Mucosa of stomach (tissue), 1 donor: ENCODE data around the gene SLC52A3.
"Not testable (repeated sequence)": the region's sequence is repeated elsewhere in the genome, so short reads cannot be mapped to it uniquely, and the experiment has no call there.

Source experiments
- H3K27me3 ChIP-seq: one replicate; pipeline ENCODE4 v1.7.0; 2013; ENCODE audit warnings: mild to moderate bottlenecking, low read length; ENCODE audit not compliant: control insufficient read depth, insufficient read depth
- H3K36me3 ChIP-seq: one replicate; pipeline ENCODE4 v1.7.0; 2013; ENCODE audit warnings: low read length; ENCODE audit not compliant: control insufficient read depth, insufficient read depth
- H3K4me1 ChIP-seq: one replicate; pipeline ENCODE4 v1.7.0; 2013; ENCODE audit warnings: mild to moderate bottlenecking, low read length; ENCODE audit not compliant: control insufficient read depth, insufficient read depth
- H3K4me3 ChIP-seq: one replicate; pipeline ENCODE4 v1.7.0; 2013; ENCODE audit warnings: low read length
- H3K9ac ChIP-seq: one replicate; pipeline ENCODE4 v1.7.0; 2013; ENCODE audit warnings: mild to moderate bottlenecking, low read length, moderate library complexity
- H3K9me3 ChIP-seq: one replicate; pipeline ENCODE4 v1.7.0; 2013; ENCODE audit warnings: mild to moderate bottlenecking, low read length, moderate library complexity; ENCODE audit not compliant: control insufficient read depth
- donor health status: Pancreatic carcinoma.

The SLC52A3 gene

GRCh38 chr20:742156-742555 is 26.1 kb downstream of the SLC52A3 start:
- no peak overlapping the region for H3K9ac ChIP-seq
- H3K4me3 ChIP-seq = no peak overlapping the region
- H3K27me3 ChIP-seq = peaks cover 4% of the 10 kb centered on the region
- peaks cover 8% of the 10 kb centered on the region for H3K9me3 ChIP-seq
- H3K4me1 ChIP-seq = peaks cover 4% of the 10 kb centered on the region
- H3K36me3 ChIP-seq = no peaks in the 10 kb centered on the region

- Histone ChIP-seq H3K36me3 (no peaks in the 10 kb centered on the region), H3K4me1 (peaks cover 4% of the 10 kb centered on the region), H3K9me3 (peaks cover 8% of the 10 kb centered on the region), H3K27me3 (peaks cover 4% of the 10 kb centered on the region), H3K4me3 (no peak overlapping the region), H3K9ac (no peak overlapping the region)
Observed at GRCh38 chr20:741620-742019, 26.7 kb downstream of the SLC52A3 start.

GRCh38 chr20:740162-740561 is 28.1 kb downstream of the SLC52A3 start:
- Histone ChIP-seq H3K9ac (no peak overlapping the region), H3K36me3 (no peaks in the 10 kb centered on the region), H3K4me1 (peaks cover 4% of the 10 kb centered on the region), H3K4me3 (no peak overlapping the region), H3K9me3 (no peaks in the 10 kb centered on the region), H3K27me3 (peaks cover 4% of the 10 kb centered on the region)

- Histone ChIP-seq H3K9me3 (no peaks in the 10 kb centered on the region), H3K4me1 (peaks cover 4% of the 10 kb centered on the region), H3K9ac (no peak overlapping the region), H3K4me3 (no peak overlapping the region), H3K27me3 (peaks cover 4% of the 10 kb centered on the region), H3K36me3 (no peaks in the 10 kb centered on the region)
Observed at GRCh38 chr20:739736-740135, 28.6 kb downstream of the SLC52A3 start.

- no peak overlapping the region for H3K9ac ChIP-seq
- H3K4me3 ChIP-seq = no peak overlapping the region
- no peaks in the 10 kb centered on the region for H3K9me3 ChIP-seq
- peaks cover 15% of the 10 kb centered on the region for H3K27me3 ChIP-seq
- H3K36me3 ChIP-seq = no peaks in the 10 kb centered on the region
- H3K4me1 ChIP-seq = no peaks in the 10 kb centered on the region
Observed at GRCh38 chr20:733861-734260, 34.4 kb downstream of the SLC52A3 start.

- Histone ChIP-seq H3K27me3 (peaks cover 26% of the 10 kb centered on the region), H3K36me3 (no peaks in the 10 kb centered on the region), H3K4me1 (no peaks in the 10 kb centered on the region), H3K9me3 (no peaks in the 10 kb centered on the region), H3K9ac (no peak overlapping the region), H3K4me3 (no peak overlapping the region)
Observed at GRCh38 chr20:732727-733126, 35.6 kb downstream of the SLC52A3 start.

GRCh38 chr20:731891-732560 is 36.3 kb downstream of the SLC52A3 start:
- no peaks in the 10 kb centered on the region for H3K9me3 ChIP-seq
- no peak overlapping the region for H3K9ac ChIP-seq
- H3K4me3 ChIP-seq = no peak overlapping the region
- H3K4me1 ChIP-seq = no peaks in the 10 kb centered on the region
- H3K36me3 ChIP-seq = no peaks in the 10 kb centered on the region
- peaks cover 30% of the 10 kb centered on the region for H3K27me3 ChIP-seq

- Histone ChIP-seq H3K4me3 (no peak overlapping the region), H3K9me3 (no peaks in the 10 kb centered on the region), H3K36me3 (no peaks in the 10 kb centered on the region), H3K4me1 (no peaks in the 10 kb centered on the region), H3K27me3 (peaks cover 45% of the 10 kb centered on the region), H3K9ac (no peak overlapping the region)
Observed at GRCh38 chr20:730005-730404, 38.3 kb downstream of the SLC52A3 start.

GRCh38 chr20:728256-728944 is 39.9 kb downstream of the SLC52A3 start:
- Histone ChIP-seq H3K9me3 (no peaks in the 10 kb centered on the region), H3K36me3 (no peaks in the 10 kb centered on the region), H3K4me3 (no peak overlapping the region), H3K27me3 (peaks cover 56% of the 10 kb centered on the region), H3K9ac (no peak overlapping the region), H3K4me1 (no peaks in the 10 kb centered on the region)

- peaks cover 48% of the 10 kb centered on the region for H3K27me3 ChIP-seq
- no peaks in the 10 kb centered on the region for H3K36me3 ChIP-seq
- no peaks in the 10 kb centered on the region for H3K9me3 ChIP-seq
- no peak overlapping the region for H3K9ac ChIP-seq
- no peaks in the 10 kb centered on the region for H3K4me1 ChIP-seq
- no peak overlapping the region for H3K4me3 ChIP-seq
Observed at GRCh38 chr20:726160-726559, 42.1 kb downstream of the SLC52A3 start.

GRCh38 chr20:725491-725890 is 42.8 kb downstream of the SLC52A3 start:
- H3K27me3 ChIP-seq = peaks cover 48% of the 10 kb centered on the region
- H3K36me3 ChIP-seq = no peaks in the 10 kb centered on the region
- no peaks in the 10 kb centered on the region for H3K9me3 ChIP-seq
- no peak overlapping the region for H3K4me3 ChIP-seq
- H3K9ac ChIP-seq = no peak overlapping the region
- H3K4me1 ChIP-seq = no peaks in the 10 kb centered on the region

- not testable (repeated sequence) for H3K4me3 ChIP-seq, H3K9ac ChIP-seq, H3K9me3 ChIP-seq, H3K4me1 ChIP-seq, H3K36me3 ChIP-seq
- peaks cover 48% of the 10 kb centered on the region for H3K27me3 ChIP-seq
Observed at GRCh38 chr20:724797-725196, 43.5 kb downstream of the SLC52A3 start.
